Neural cell (in vitro differentiated cells): ENCODE measurements around the gene TRERF1. TPM values are rescaled to one million over a fixed set of nuclear protein-coding genes. Genes with fewer than 3 reads are reported as not detected.

ENCODE experiments used
- H2AFZ ChIP-seq: fragments of 200-600, 300-800 bp; sonication (generic), shearing (Covaris generic); 2 replicates; pipeline ENCODE4 v1.6.0; 2014; ENCODE audit warnings: low read depth, mild to moderate bottlenecking, antibody characterized with exemption, low read length, moderate library complexity
- H3F3A ChIP-seq: fragments of 200-600 bp; shearing (Covaris generic); 2 replicates; pipeline ENCODE4 v1.6.1; 2016; ENCODE audit warnings: mild to moderate bottlenecking, moderate library complexity, mixed read lengths, antibody characterized with exemption, low read length; ENCODE audit not compliant: insufficient read depth, poor library complexity, severe bottlenecking
- H3K27ac ChIP-seq: fragments of 200-600, 300-800 bp; sonication (generic), shearing (Covaris generic); 2 replicates; pipeline ENCODE4 v1.5.1; 2014; ENCODE audit warnings: mild to moderate bottlenecking, low read length, moderate library complexity
- H3K27me3 ChIP-seq: fragments of 300-800, 200-600 bp; sonication (generic), shearing (Covaris generic); 2 replicates; pipeline ENCODE4 v1.6.0; 2014; ENCODE audit warnings: mild to moderate bottlenecking, low read depth, low read length, moderate library complexity; ENCODE audit not compliant: insufficient read depth
- H3K36me3 ChIP-seq: fragments of 300-800, 200-600 bp; sonication (generic), shearing (Covaris generic); 2 replicates; pipeline ENCODE4 v1.5.1; 2014; ENCODE audit warnings: mild to moderate bottlenecking, antibody characterized with exemption, low read length, moderate library complexity; ENCODE audit not compliant: insufficient read depth
- H3K4me2 ChIP-seq: fragments of 300-800, 200-600 bp; sonication (generic), shearing (Covaris generic); 2 replicates; pipeline ENCODE4 v1.6.0; 2014; ENCODE audit warnings: mild to moderate bottlenecking, low read length
- H3K4me3 ChIP-seq: fragments of 300-800, 200-600 bp; sonication (generic), shearing (Covaris generic); 2 replicates; pipeline ENCODE4 v1.5.1; 2014; ENCODE audit warnings: mild to moderate bottlenecking, low read length, moderate library complexity
- H3K79me2 ChIP-seq: fragments of 200-600 bp; shearing (Covaris generic); replicated peaks from 2 replicates; pipeline ENCODE4 v1.6.0; 2014; ENCODE audit warnings: mild to moderate bottlenecking, low read length, moderate library complexity; ENCODE audit not compliant: insufficient read depth
- H3K9ac ChIP-seq: fragments of 300-800, 200-600 bp; sonication (generic), shearing (Covaris generic); 2 replicates; pipeline ENCODE4 v1.6.1; 2016; ENCODE audit warnings: mild to moderate bottlenecking, low read length, mixed read lengths
- H3K9me2 ChIP-seq: fragments of 200-600 bp; shearing (Covaris generic); 2 replicates; pipeline ENCODE4 v1.6.1; 2016; ENCODE audit warnings: mild to moderate bottlenecking, low read length, mixed read lengths; ENCODE audit not compliant: insufficient read depth
- H3K9me3 ChIP-seq: fragments of 200-600, 300-800 bp; sonication (generic), shearing (Covaris generic); 2 replicates; pipeline ENCODE4 v1.6.1; 2016; ENCODE audit warnings: mild to moderate bottlenecking, mixed run types, low read length, moderate library complexity, mixed read lengths
- H4K20me1 ChIP-seq: fragments of 200-600 bp; shearing (Covaris generic); 2 replicates; pipeline ENCODE4 v1.6.1; 2016; ENCODE audit warnings: mild to moderate bottlenecking, mixed run types; ENCODE audit not compliant: insufficient read depth
- CTCF ChIP-seq: fragments of 450-650 bp; IDR thresholded peaks from 2 replicates; pipeline ENCODE4 v1.5.1; 2014; ENCODE audit warnings: antibody characterized with exemption, mild to moderate bottlenecking, moderate library complexity; ENCODE audit not compliant: poor library complexity, severe bottlenecking
- EP300 ChIP-seq: fragments of 450-650 bp; conservative IDR thresholded peaks from 2 replicates; pipeline ENCODE4 v1.6.1; 2014; ENCODE audit warnings: antibody characterized with exemption, mild to moderate bottlenecking, moderate library complexity; ENCODE audit not compliant: poor library complexity, severe bottlenecking
- EZH2 ChIP-seq: fragments of 200-600, 300-800 bp; shearing (Covaris generic), sonication (generic); IDR thresholded peaks from 2 replicates; pipeline ENCODE4 v1.6.1; 2014; ENCODE audit warnings: antibody characterized with exemption, low read length, borderline replicate concordance, mild to moderate bottlenecking; ENCODE audit not compliant: insufficient read depth, poor library complexity, severe bottlenecking
- MXI1 ChIP-seq: fragments of 450-650 bp; conservative IDR thresholded peaks from 2 replicates; pipeline ENCODE4 v1.6.1; 2014; ENCODE audit warnings: antibody characterized with exemption, mild to moderate bottlenecking; ENCODE audit not compliant: poor library complexity, severe bottlenecking
- POLR2AphosphoS5 ChIP-seq: IDR thresholded peaks from 2 replicates; pipeline ENCODE4 v1.6.1; 2012
- RAD21 ChIP-seq: fragments of 450-650 bp; conservative IDR thresholded peaks from 2 replicates; pipeline ENCODE4 v1.6.1; 2014; ENCODE audit warnings: antibody characterized with exemption, mild to moderate bottlenecking, moderate library complexity
- REST ChIP-seq: IDR thresholded peaks from 2 replicates; pipeline ENCODE4 v1.6.1; 2012; ENCODE audit warnings: borderline replicate concordance
- SMC3 ChIP-seq: fragments of 450-650 bp; conservative IDR thresholded peaks from 2 replicates; pipeline ENCODE4 v1.6.1; 2014; ENCODE audit warnings: antibody characterized with exemption, mild to moderate bottlenecking, moderate library complexity; ENCODE audit not compliant: poor library complexity
- TAF1 ChIP-seq: IDR thresholded peaks from 2 replicates; pipeline ENCODE4 v1.6.1; 2012; ENCODE audit warnings: low read depth
- polyA plus RNA-seq: library from polyadenylated mRNA; depleted of rRNA; stranded (reverse); fragments of >200 nt; gene quantifications from 2 replicates; pipeline ENCODE4 v1.2.3, GENCODE V29; 2014

TRERF1 gene
- polyA plus RNA-seq, 1 donor from 2014 or later, result 4.5 TPM

- Histone ChIP-seq H3K9me2 (no peaks in the 10 kb centered on the region), H3K27ac (no peak overlapping the region), H3K4me2 (no peak overlapping the region), H2AFZ (no peak overlapping the region), H3K9ac (no peak overlapping the region), H3K4me3 (no peak overlapping the region), H3F3A (no peaks in the 10 kb centered on the region), H3K9me3 (no peaks in the 10 kb centered on the region), H3K27me3 (no peaks in the 10 kb centered on the region), H3K36me3 (no peaks in the 10 kb centered on the region), H4K20me1 (no peaks in the 10 kb centered on the region), H3K79me2 (peaks cover 9% of the 10 kb centered on the region)
- TF ChIP-seq EZH2 (no peak), EP300 (no peak), MXI1 (no peak), TAF1 (no peak), RAD21 (no peak), POLR2AphosphoS5 (no peak), REST (no peak), SMC3 (no peak), CTCF (no peak)
These were observed 48.3 kb downstream of the TRERF1 start for GRCh38 chr6:42403421-42403820.

- Histone ChIP-seq H2AFZ (no peak overlapping the region), H3K9me2 (no peaks in the 10 kb centered on the region), H3K4me2 (no peak overlapping the region), H3K9ac (no peak overlapping the region), H3K79me2 (peaks cover 14% of the 10 kb centered on the region), H3K27ac (no peak overlapping the region), H4K20me1 (no peaks in the 10 kb centered on the region), H3K36me3 (no peaks in the 10 kb centered on the region), H3K9me3 (no peaks in the 10 kb centered on the region), H3K27me3 (no peaks in the 10 kb centered on the region), H3K4me3 (no peak overlapping the region), H3F3A (no peaks in the 10 kb centered on the region)
- TF ChIP-seq EP300 (no peak), RAD21 (no peak), CTCF (no peak), MXI1 (no peak), POLR2AphosphoS5 (no peak), REST (no peak), TAF1 (no peak), EZH2 (no peak), SMC3 (no peak)
These were observed 49.5 kb downstream of the TRERF1 start for GRCh38 chr6:42402184-42402583.
